Ishikawa (cell line): ENCODE measurements around the gene ZBTB3.

Source experiments
- CEBPB ChIP-seq: IDR thresholded peaks from 2 replicates; pipeline ENCODE4 v1.6.1; 2012
- CREB1 ChIP-seq: IDR thresholded peaks from 2 replicates; pipeline ENCODE4 v1.6.1; 2012; ENCODE audit warnings: low read depth
- EGR1 ChIP-seq: IDR thresholded peaks from 2 replicates; pipeline ENCODE4 v1.6.1; 2012
- EP300 ChIP-seq: IDR thresholded peaks from 2 replicates; pipeline ENCODE4 v1.6.1; 2012; ENCODE audit warnings: borderline replicate concordance
- FOXM1 ChIP-seq: IDR thresholded peaks from 2 replicates; pipeline ENCODE4 v1.6.1; 2012; ENCODE audit warnings: low read depth, borderline replicate concordance
- NFIC ChIP-seq: IDR thresholded peaks from 2 replicates; pipeline ENCODE4 v1.6.1; 2012
- RAD21 ChIP-seq: IDR thresholded peaks from 2 replicates; pipeline ENCODE4 v1.6.1; 2012; ENCODE audit warnings: low read depth
- TAF1 ChIP-seq: IDR thresholded peaks from 2 replicates; pipeline ENCODE4 v1.6.1; 2012; ENCODE audit warnings: low read depth, mild to moderate bottlenecking
- TCF12 ChIP-seq: IDR thresholded peaks from 2 replicates; pipeline ENCODE4 v1.6.1; 2012; ENCODE audit warnings: low read depth
- TEAD4 ChIP-seq: IDR thresholded peaks from 2 replicates; pipeline ENCODE4 v1.6.1; 2012
- YY1 ChIP-seq: IDR thresholded peaks from 2 replicates; pipeline ENCODE4 v1.6.1; 2012; ENCODE audit warnings: low read depth
- ZBTB7A ChIP-seq: IDR thresholded peaks from 2 replicates; pipeline ENCODE4 v1.6.1; 2012; ENCODE audit warnings: low read depth
- TF ChIP-seq, protein P1 (sequence below): IDR thresholded peaks from 2 replicates; pipeline ENCODE4 v1.6.1; 2012
- TF ChIP-seq, protein P2 (sequence below): IDR thresholded peaks from 2 replicates; pipeline ENCODE4 v1.6.1; 2012
- TF ChIP-seq, protein P3 (sequence below): IDR thresholded peaks from 2 replicates; pipeline ENCODE4 v1.6.1; 2012; ENCODE audit warnings: low read depth, mild to moderate bottlenecking

ZBTB3 gene

DNA sequence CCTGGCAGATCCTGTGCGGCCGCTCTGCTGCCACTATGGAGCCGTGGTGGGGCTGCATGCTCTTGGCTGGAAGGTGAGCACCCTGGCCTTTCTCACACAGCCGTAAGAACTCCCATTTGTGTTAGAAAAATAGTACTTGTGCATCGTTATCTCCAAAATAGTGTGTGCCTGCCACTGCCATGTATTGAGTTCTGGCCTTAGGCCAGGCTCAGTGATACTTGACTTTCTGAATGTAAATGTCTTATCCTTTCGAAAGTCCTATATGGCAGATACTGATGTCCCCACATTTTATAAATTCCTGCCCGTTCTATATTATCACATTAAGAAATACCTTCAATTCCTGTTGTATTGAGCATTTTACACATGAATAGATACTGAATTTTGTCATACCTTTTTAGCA, 28.8 kb upstream of the ZBTB3 start:
- TF ChIP-seq, protein P1, sequence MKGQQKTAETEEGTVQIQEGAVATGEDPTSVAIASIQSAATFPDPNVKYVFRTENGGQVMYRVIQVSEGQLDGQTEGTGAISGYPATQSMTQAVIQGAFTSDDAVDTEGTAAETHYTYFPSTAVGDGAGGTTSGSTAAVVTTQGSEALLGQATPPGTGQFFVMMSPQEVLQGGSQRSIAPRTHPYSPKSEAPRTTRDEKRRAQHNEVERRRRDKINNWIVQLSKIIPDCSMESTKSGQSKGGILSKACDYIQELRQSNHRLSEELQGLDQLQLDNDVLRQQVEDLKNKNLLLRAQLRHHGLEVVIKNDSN: no peak
- TF ChIP-seq, protein P2, sequence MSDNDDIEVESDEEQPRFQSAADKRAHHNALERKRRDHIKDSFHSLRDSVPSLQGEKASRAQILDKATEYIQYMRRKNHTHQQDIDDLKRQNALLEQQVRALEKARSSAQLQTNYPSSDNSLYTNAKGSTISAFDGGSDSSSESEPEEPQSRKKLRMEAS: no peak
- TF ChIP-seq, protein P3, sequence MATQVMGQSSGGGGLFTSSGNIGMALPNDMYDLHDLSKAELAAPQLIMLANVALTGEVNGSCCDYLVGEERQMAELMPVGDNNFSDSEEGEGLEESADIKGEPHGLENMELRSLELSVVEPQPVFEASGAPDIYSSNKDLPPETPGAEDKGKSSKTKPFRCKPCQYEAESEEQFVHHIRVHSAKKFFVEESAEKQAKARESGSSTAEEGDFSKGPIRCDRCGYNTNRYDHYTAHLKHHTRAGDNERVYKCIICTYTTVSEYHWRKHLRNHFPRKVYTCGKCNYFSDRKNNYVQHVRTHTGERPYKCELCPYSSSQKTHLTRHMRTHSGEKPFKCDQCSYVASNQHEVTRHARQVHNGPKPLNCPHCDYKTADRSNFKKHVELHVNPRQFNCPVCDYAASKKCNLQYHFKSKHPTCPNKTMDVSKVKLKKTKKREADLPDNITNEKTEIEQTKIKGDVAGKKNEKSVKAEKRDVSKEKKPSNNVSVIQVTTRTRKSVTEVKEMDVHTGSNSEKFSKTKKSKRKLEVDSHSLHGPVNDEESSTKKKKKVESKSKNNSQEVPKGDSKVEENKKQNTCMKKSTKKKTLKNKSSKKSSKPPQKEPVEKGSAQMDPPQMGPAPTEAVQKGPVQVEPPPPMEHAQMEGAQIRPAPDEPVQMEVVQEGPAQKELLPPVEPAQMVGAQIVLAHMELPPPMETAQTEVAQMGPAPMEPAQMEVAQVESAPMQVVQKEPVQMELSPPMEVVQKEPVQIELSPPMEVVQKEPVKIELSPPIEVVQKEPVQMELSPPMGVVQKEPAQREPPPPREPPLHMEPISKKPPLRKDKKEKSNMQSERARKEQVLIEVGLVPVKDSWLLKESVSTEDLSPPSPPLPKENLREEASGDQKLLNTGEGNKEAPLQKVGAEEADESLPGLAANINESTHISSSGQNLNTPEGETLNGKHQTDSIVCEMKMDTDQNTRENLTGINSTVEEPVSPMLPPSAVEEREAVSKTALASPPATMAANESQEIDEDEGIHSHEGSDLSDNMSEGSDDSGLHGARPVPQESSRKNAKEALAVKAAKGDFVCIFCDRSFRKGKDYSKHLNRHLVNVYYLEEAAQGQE: no peak
- TF ChIP-seq TEAD4 (no peak), YY1 (no peak), NFIC (no peak), EP300 (no peak), RAD21 (no peak), ZBTB7A (no peak), TCF12 (no peak), CEBPB (no peak), FOXM1 (no peak), CREB1 (no peak), TAF1 (no peak)

DNA sequence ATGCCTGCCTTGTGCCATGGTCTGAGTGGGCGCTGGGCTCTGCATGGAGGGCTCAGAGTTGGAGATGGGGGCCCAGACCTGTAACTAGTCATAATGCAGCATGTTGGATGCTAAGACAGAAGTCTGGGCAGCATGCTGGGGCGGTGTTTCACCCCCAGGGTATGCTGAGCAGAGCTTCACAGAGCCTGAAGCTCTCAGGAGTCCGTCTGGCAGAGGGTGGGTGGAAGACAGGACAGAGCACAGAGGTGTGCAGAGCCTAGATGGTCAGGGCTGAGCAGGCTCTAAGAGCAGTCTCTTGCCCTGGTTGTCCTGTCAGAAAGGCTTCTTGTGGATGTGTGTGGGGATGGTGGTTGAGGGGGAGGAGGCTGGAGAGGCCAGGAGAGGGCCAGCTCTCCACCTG, 24.5 kb upstream of the ZBTB3 start:
- no peak for TF ChIP-seq CREB1
- TF ChIP-seq TEAD4: no peak
- TF ChIP-seq EGR1: no peak
- TF ChIP-seq RAD21: no peak
- TF ChIP-seq, protein P2: no peak
- no peak for TF ChIP-seq TCF12
- no peak for TF ChIP-seq YY1

DNA sequence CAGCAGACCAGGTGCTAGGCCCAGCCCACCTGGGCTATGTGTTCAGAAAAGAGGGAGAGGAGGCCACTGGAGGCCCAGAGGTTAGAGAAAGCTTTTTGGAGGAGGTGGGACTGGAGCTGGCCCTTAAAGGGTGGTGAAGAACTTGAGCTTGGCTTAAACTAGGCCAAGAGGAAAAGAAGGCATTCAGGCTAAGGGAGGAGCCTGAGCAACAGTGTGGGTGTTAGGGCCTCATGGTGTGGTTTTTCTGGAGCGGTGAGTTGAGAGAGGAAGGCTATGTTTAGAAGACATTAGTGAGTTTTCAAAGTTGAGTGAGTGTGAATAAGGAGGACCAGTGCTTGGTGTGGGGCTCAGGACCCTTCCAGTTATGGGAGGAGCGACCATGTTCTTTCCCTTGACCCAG, 23.4 kb upstream of the ZBTB3 start:
- no peak for TF ChIP-seq FOXM1
- TF ChIP-seq TEAD4: no peak
- no peak for TF ChIP-seq RAD21
- TF ChIP-seq CREB1: no peak
- no peak for TF ChIP-seq CEBPB
- no peak for TF ChIP-seq TCF12

DNA sequence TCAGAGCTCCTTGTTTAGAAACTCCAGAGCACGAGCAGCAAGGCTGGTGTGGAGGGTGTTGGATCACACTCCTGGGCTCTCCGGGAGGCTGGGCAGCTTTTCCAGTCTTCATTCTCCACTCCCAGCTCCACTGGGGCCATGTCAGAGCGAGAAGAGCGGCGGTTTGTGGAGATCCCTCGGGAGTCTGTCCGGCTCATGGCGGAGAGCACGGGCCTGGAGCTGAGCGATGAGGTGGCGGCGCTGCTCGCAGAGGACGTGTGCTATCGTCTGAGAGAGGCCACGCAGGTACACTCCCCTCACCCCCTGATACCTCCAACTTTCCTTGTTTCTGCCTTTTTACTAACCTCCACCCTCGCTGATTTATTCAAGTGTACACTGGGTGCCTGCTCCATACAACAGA, 21.7 kb upstream of the ZBTB3 start:
- no peak for TF ChIP-seq FOXM1
- TF ChIP-seq, protein P3: no peak
- no peak for TF ChIP-seq CEBPB
- TF ChIP-seq YY1: no peak
- no peak for TF ChIP-seq CREB1
- TF ChIP-seq ZBTB7A: no peak

DNA sequence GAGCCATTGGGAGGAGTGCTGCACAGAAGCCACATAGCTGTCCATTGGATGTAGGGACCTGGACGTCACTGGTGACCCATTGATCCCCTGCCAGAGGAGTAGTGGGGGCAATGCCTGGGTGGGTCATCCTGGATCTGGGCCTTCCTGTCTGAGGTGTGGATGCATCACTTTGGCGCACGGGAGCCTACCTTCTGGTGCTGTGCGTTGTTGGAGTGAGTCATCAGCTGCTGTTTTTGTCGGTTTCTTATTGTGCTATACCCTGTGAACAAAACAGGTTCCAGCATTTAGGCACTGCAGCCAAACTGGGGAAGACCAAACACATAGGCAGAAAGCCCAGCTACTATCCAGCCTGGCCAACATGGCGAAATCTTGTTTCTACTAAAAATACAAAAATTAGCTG, 20.4 kb upstream of the ZBTB3 start:
- TF ChIP-seq, protein P3: no peak
- TF ChIP-seq TAF1 (no peak), CEBPB (no peak), RAD21 (no peak), EP300 (no peak), CREB1 (no peak), ZBTB7A (no peak), NFIC (no peak)
- TF ChIP-seq, protein P1: no peak
- TF ChIP-seq, protein P2: no peak
